ENCODE measurements around the gene NEUROG3. TPM values are rescaled to one million over a fixed set of nuclear protein-coding genes. Genes with fewer than 3 reads are reported as not detected.
A peak's percentile ranks its signal among the peaks of the same experiment; 100 is the strongest.

NEUROG3 gene
- total RNA-seq, 1 donor from 2014 or later = not detected

GRCh38 chr10:69562731-69563254, 10.4 kb downstream of the NEUROG3 start:
- no peaks in the 10 kb centered on the region for H3K27me3 ChIP-seq
- TF ChIP-seq CTCF (IDR thresholded peaks at IDR 0.05) = no peak
- H3K4me1 ChIP-seq = no peaks in the 10 kb centered on the region
- no peak overlapping the region for H3K27ac ChIP-seq
- H3K4me3 ChIP-seq = no peak overlapping the region
- intact Hi-C loops (cut with DNase I) = no loop called here
- no peak for DNase-seq (ENCODE audit: low spot score in 2 of 2)
- H3K36me3 ChIP-seq = no peaks in the 10 kb centered on the region
- H3K9me3 ChIP-seq = no peaks in the 10 kb centered on the region

- Histone ChIP-seq H3K9me3 (no peaks in the 10 kb centered on the region), H3K4me3 (no peak overlapping the region), H3K27me3 (no peaks in the 10 kb centered on the region), H3K4me1 (no peaks in the 10 kb centered on the region), H3K27ac (no peak overlapping the region), H3K36me3 (no peaks in the 10 kb centered on the region)
- no peak for DNase-seq (ENCODE audit: low spot score in 2 of 2)
- intact Hi-C loops (cut with DNase I) = no loop called here
- TF ChIP-seq CTCF (IDR thresholded peaks at IDR 0.05) = no peak
Measured at GRCh38 chr10:69559525-69559924, 13.7 kb downstream of the NEUROG3 start.

- H3K36me3 ChIP-seq = no peaks in the 10 kb centered on the region
- DNase-seq (ENCODE audit: low spot score in 2 of 2) = no peak
- intact Hi-C loops (cut with DNase I) = no loop called here
- no peak overlapping the region for H3K27ac ChIP-seq
- H3K4me1 ChIP-seq = no peaks in the 10 kb centered on the region
- no peak overlapping the region for H3K4me3 ChIP-seq
- H3K9me3 ChIP-seq = no peaks in the 10 kb centered on the region
- TF ChIP-seq CTCF (IDR thresholded peaks at IDR 0.05) = no peak
- no peaks in the 10 kb centered on the region for H3K27me3 ChIP-seq
Measured at GRCh38 chr10:69558559-69558958, 14.7 kb downstream of the NEUROG3 start.

GRCh38 chr10:69554611-69555010, 18.6 kb downstream of the NEUROG3 start:
- Histone ChIP-seq H3K36me3 (no peaks in the 10 kb centered on the region), H3K27ac (no peak overlapping the region), H3K4me1 (no peaks in the 10 kb centered on the region), H3K9me3 (peaks cover 0 to 7% of the 10 kb centered on the region in 2 donors), H3K27me3 (no peaks in the 10 kb centered on the region), H3K4me3 (no peak overlapping the region)
- TF ChIP-seq CTCF (IDR thresholded peaks at IDR 0.05) = no peak
- intact Hi-C loops (cut with DNase I) = no loop called here
- peak in 1 of 2 donors; percentile 43 for DNase-seq (ENCODE audit: low spot score in 2 of 2)

- TF ChIP-seq CTCF (IDR thresholded peaks at IDR 0.05) = no peak
- Histone ChIP-seq H3K9me3 (peaks cover 3 to 14% of the 10 kb centered on the region in 2 donors), H3K4me1 (no peaks in the 10 kb centered on the region), H3K36me3 (no peaks in the 10 kb centered on the region), H3K27ac (no peak overlapping the region), H3K27me3 (no peaks in the 10 kb centered on the region), H3K4me3 (no peak overlapping the region)
- peak in 1 of 2 donors; percentile 13 for DNase-seq (ENCODE audit: low spot score in 2 of 2)
- intact Hi-C loops (cut with DNase I) = no loop called here
Measured at GRCh38 chr10:69553328-69553727, 19.9 kb downstream of the NEUROG3 start.

- Histone ChIP-seq H3K36me3 (no peaks in the 10 kb centered on the region), H3K27me3 (no peaks in the 10 kb centered on the region), H3K4me3 (no peak overlapping the region), H3K9me3 (peaks cover 3 to 14% of the 10 kb centered on the region in 2 donors), H3K27ac (no peak overlapping the region), H3K4me1 (no peaks in the 10 kb centered on the region)
- no peak for TF ChIP-seq CTCF (IDR thresholded peaks at IDR 0.05)
- peak in 1 of 2 donors; percentile 38 for DNase-seq (ENCODE audit: low spot score in 2 of 2)
- intact Hi-C loops (cut with DNase I) = no loop called here
Measured at GRCh38 chr10:69552268-69552667, 21.0 kb downstream of the NEUROG3 start.

Measured in ascending aorta (tissue), 2 donors.